Type B pancreatic cell (in vitro differentiated cells): Measurements from ENCODE around the gene PMVK. TPM values are rescaled to one million over a fixed set of nuclear protein-coding genes. Genes with fewer than 3 reads are reported as not detected.
A peak's percentile ranks its signal among the peaks of the same experiment; 100 is the strongest.

Experiments
- DNase-seq: peaks from one replicate; pipeline ENCODE4 v3.0.0; 2021; ENCODE audit warnings: mixed read lengths; ENCODE audit not compliant: unreplicated experiment; ENCODE audit errors: extremely low spot score
- H3K27ac Mint-ChIP-seq: 2 replicates; pipeline ENCODE4 v1.8.0; 2021; ENCODE audit warnings: mild to moderate bottlenecking, mixed read lengths
- H3K27me3 Mint-ChIP-seq: 2 replicates; pipeline ENCODE4 v1.8.0; 2021; ENCODE audit warnings: mixed read lengths
- H3K36me3 Mint-ChIP-seq: 2 replicates; pipeline ENCODE4 v1.8.0; 2021; ENCODE audit warnings: mixed read lengths
- H3K4me1 Mint-ChIP-seq: one replicate; pipeline ENCODE4 v1.8.0; 2021; ENCODE audit warnings: mixed read lengths; ENCODE audit not compliant: unreplicated experiment
- H3K4me3 Mint-ChIP-seq: 2 replicates; pipeline ENCODE4 v1.8.0; 2021; ENCODE audit warnings: mild to moderate bottlenecking, mixed read lengths
- H3K9me3 Mint-ChIP-seq: 2 replicates; pipeline ENCODE4 v1.8.0; 2021; ENCODE audit warnings: mixed read lengths
- CTCF ChIP-seq: fragments of 200-600 bp; sonication (generic); conservative IDR thresholded peaks from 2 replicates; pipeline ENCODE4 v1.5.0; 2021; ENCODE audit warnings: antibody characterized with exemption, mild to moderate bottlenecking
- total RNA-seq: library from RNA; stranded (reverse); gene quantifications from 2 replicates; pipeline ENCODE4 v1.2.1, GENCODE V29; 2021; ENCODE audit warnings: low replicate concordance

Gene PMVK
- total RNA-seq, 1 donor from 2014 or later: 30.3 TPM

DNA sequence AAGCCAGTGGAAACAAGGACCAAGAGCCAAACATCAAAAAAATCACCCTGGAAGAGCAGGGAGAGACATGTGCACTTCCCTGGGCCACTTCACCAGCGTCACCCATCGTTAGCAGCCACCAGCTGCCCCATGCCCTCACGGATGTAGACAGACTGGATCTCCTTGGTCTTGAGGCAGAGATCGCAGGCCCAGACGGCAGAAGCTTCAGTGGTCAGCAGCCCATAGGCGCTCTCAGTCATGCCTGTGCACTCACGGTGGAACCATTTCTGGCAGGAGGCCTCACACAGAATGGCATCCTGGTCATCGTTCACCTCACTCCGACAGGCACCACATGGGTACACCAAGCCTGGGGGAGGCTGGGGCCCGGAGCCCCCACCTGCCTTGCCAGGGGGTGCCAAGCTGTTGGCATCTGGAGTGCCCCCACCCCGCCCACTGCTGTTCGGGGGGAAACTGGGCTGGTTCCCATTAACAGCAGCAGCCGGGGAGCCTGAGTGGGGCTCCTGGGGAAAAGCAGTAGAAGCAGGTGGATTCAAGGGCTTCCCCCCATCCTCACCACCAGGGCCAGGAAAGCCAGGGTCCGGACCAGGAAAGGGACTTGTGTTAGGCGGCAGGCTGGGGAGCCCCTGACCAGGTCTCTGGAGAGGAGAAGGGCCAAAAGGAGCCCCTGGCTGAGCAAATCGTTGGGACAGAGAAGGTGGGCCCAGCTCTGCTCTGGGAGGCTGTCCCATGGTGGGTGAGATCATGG, 22.3 kb upstream of the PMVK start:
- peak overlapping the region; percentile 97 for H3K27ac Mint-ChIP-seq
- H3K9me3 Mint-ChIP-seq: no peaks in the 10 kb centered on the region

GRCh38 chr1:154958036-154958435, 21.5 kb upstream of the PMVK start:
- Mint-ChIP-seq H3K4me1 (peaks cover 59% of the 10 kb centered on the region), H3K4me3 (peak overlapping the region; percentile 99), H3K36me3 (peaks cover 7% of the 10 kb centered on the region), H3K27me3 (no peaks in the 10 kb centered on the region), H3K9me3 (no peaks in the 10 kb centered on the region), H3K27ac (peak overlapping the region; percentile 97)
- no peak for DNase-seq
- no peak for TF ChIP-seq CTCF

More for the DNA sequence above, 22.3 kb upstream of the PMVK start:
- H3K27me3 Mint-ChIP-seq: no peaks in the 10 kb centered on the region
- H3K4me3 Mint-ChIP-seq: peak overlapping the region; percentile 17
- peaks cover 10% of the 10 kb centered on the region for H3K36me3 Mint-ChIP-seq
- H3K4me1 Mint-ChIP-seq: peaks cover 58% of the 10 kb centered on the region
- no peak for TF ChIP-seq CTCF
- DNase-seq: no peak

- Mint-ChIP-seq H3K4me3 (peak overlapping the region; percentile 99), H3K36me3 (peaks cover 3% of the 10 kb centered on the region), H3K27ac (peak overlapping the region; percentile 97), H3K27me3 (no peaks in the 10 kb centered on the region), H3K9me3 (no peaks in the 10 kb centered on the region), H3K4me1 (peaks cover 62% of the 10 kb centered on the region)
- no peak for TF ChIP-seq CTCF
- DNase-seq: no peak
These were observed 20.7 kb upstream of the PMVK start for GRCh38 chr1:154957091-154957657.

DNA sequence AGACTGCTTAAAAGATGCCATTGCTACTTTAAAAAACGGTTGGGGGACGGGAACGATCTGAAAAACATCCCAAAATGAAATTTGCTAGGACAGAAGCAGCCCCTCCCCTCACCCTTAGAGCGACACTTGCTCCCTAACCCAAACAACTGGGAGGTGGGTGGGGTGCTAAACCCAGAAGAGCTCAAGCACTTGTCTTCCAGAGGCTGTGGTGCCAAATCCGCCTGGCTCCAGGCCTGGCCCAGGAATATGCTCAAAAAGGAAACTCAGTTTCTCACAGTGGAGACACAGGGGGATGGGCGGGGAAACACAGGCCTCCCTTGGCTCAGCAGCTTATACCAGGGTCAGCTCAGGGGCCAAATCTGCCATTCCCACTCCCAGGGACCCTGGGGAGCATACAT, 20.0 kb upstream of the PMVK start:
- TF ChIP-seq CTCF: no peak
- H3K4me3 Mint-ChIP-seq: peak overlapping the region; percentile 99
- H3K36me3 Mint-ChIP-seq: peaks cover 3% of the 10 kb centered on the region
- no peak for DNase-seq
- peak overlapping the region; percentile 97 for H3K27ac Mint-ChIP-seq
- no peaks in the 10 kb centered on the region for H3K9me3 Mint-ChIP-seq
- no peaks in the 10 kb centered on the region for H3K27me3 Mint-ChIP-seq
- H3K4me1 Mint-ChIP-seq: peaks cover 61% of the 10 kb centered on the region

DNA sequence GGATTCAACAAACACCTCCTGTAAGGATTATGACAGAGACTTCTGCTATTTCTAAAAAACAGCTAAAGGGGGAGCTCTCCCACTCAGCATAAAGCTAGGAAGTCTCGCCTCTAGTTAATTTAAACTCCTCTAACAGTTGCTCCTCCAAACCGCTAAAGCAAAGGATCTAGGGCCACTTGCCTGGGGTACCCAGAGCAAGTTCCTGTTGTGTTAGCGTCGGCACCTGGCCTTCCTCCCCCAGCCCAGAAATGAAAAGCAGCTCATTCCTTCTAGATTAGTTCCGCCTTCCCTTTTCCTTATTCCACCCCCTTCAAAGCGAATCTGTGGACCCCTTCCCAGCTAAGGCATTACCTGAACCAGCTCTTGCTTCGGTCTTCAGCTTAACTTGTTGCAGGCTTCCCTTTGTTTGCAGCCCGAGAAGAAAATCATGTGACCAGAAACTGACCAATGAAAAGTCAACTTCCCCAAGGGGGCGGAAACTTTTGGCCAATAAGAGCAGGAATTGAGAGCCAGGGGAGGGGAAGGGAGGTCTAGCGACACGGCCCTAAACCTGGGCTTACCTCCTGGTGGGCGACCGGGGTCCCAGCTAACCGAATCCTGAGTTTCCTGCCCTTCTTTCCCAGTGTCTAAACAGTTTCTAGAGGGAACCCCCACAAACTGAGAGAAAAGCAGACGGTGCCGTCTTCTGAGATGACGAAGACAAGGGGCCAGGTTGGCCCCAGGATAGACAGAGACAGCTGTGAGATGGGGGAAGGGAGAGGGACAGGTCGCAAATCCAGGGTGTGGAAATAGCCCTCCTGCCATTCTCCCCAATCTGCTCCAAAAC, 19.4 kb upstream of the PMVK start, which contains the start of gene PBXIP1:
Gene PBXIP1, minus strand, starts transcription at position 382 of the 826 bp plus-strand sequence. CDS start 2,378 bp downstream, outside the sequence.
- peak within 1 kb of the TSS; percentile 97 for H3K27ac Mint-ChIP-seq
- no peaks in the 10 kb centered on the region for H3K27me3 Mint-ChIP-seq
- no peaks in the 10 kb centered on the region for H3K9me3 Mint-ChIP-seq

More for the DNA sequence above, 19.4 kb upstream of the PMVK start, which contains the start of gene PBXIP1:
- Mint-ChIP-seq H3K4me1 (peaks cover 59% of the 10 kb centered on the region), H3K4me3 (peak within 1 kb of the TSS; percentile 99), H3K36me3 (peaks cover 3% of the 10 kb centered on the region)
- TF ChIP-seq CTCF: peak; percentile 33
- DNase-seq: no peak
